K562 (cell line): ENCODE data around the gene EML6. TPM values are rescaled to one million over a fixed set of nuclear protein-coding genes. Genes with fewer than 3 reads are reported as not detected.

Experiments used
- ATAC-seq: fragments of 200-7000 bp; cut with Tn5 transposase; 3 replicates; pipeline ENCODE4 v1.9.1; 2020; ENCODE audit warnings: moderate library complexity
- BruUV-seq: library from RNA; stranded (reverse); fragments of 400-500 nt; replicated peaks from 2 replicates; lab custom pipeline; 2021; lab: Mats Ljungman, UMichigan
- CTCF ChIA-PET: fragments of 300-600 bp; formaldehyde crosslinking; extraction: SDS; loops from one replicate; lab custom pipeline; 2021; ENCODE audit warnings: low intra/inter-chr PET ratio; lab: Yijun Ruan, JAX
- POLR2A ChIA-PET: fragments of 300-600, 350-650 bp; sonication (Branson Sonifier 250); formaldehyde crosslinking; extraction: SDS; loops from one replicate; lab custom pipeline; 2021; ENCODE audit warnings: antibody characterized with exemption, inconsistent platforms; lab: Yijun Ruan, JAX
- DNase-seq, 4 experiments: peaks; one replicate each; pipeline versions ENCODE4 v3.0.0 to v3.0.0-alpha.2; 2011 to 2018; ENCODE audit warnings: low spot score in 3 of 4, mixed read lengths in 3 of 4; ENCODE audit errors: extremely low read depth in 1 of 4
- FAIRE-seq: peaks from 2 replicates; lab custom pipeline; 2011; peaks lifted over from hg19 to GRCh38; lab: Jason Lieb, UNC
- H2AFZ ChIP-seq: 2 replicates; pipeline ENCODE4 v1.6.0; 2011; ENCODE audit warnings: low read depth, low read length, control low read depth, inconsistent platforms
- H3K27ac ChIP-seq: fragments of 200-600 bp; 3 replicates; pipeline ENCODE4 v1.8.0; 2011; ENCODE audit warnings: low read depth, mild to moderate bottlenecking, control low read depth, inconsistent platforms, low read length, moderate library complexity, mixed read lengths; ENCODE audit errors: extremely low read depth
- H3K27me3 ChIP-seq, 2 experiments: fragments of 300-600 bp in 1 of 2; 2 replicates in 1 of 2; 3 replicates in 1 of 2; pipeline versions ENCODE4 v1.6.0 to v1.8.0; 2011; ENCODE audit warnings: inconsistent platforms in 2 of 2, low read length in 2 of 2, mild to moderate bottlenecking in 1 of 2, mixed read lengths in 1 of 2, moderate library complexity in 1 of 2; ENCODE audit not compliant: control insufficient read depth in 2 of 2, insufficient read depth in 2 of 2
- H3K36me3 ChIP-seq: fragments of 300-600 bp; 3 replicates; pipeline ENCODE4 v1.8.0; 2011; ENCODE audit warnings: mild to moderate bottlenecking, low read length, inconsistent platforms; ENCODE audit not compliant: control insufficient read depth, insufficient read depth
- H3K4me1 ChIP-seq, 2 experiments: fragments of 200-600 bp in 1 of 2; replicated peaks in 1 of 2; 2 replicates in 1 of 2; 3 replicates in 1 of 2; pipeline versions ENCODE4 v1.5.1 to v1.8.0; 2011; ENCODE audit warnings: inconsistent platforms in 2 of 2, low read length in 2 of 2, mild to moderate bottlenecking in 1 of 2, mixed read lengths in 1 of 2, moderate library complexity in 1 of 2; ENCODE audit not compliant: control insufficient read depth in 2 of 2, insufficient read depth in 2 of 2
- H3K4me2 ChIP-seq: 2 replicates; pipeline ENCODE4 v1.6.1; 2011; ENCODE audit warnings: low read length, control low read depth, inconsistent platforms, mixed read lengths; ENCODE audit not compliant: insufficient read depth
- H3K4me3 ChIP-seq: fragments of 200-600 bp; sonication (generic), shearing (Covaris generic); 2 replicates; pipeline ENCODE4 v1.5.1; 2016; ENCODE audit warnings: control low read depth, inconsistent platforms
- H3K79me2 ChIP-seq: fragments of 200-600 bp; 3 replicates; pipeline ENCODE4 v1.8.0; 2011; ENCODE audit warnings: low read length, inconsistent platforms; ENCODE audit not compliant: control insufficient read depth, insufficient read depth
- H3K9ac ChIP-seq, 2 experiments: 2 replicates each; pipeline versions ENCODE4 v1.6.0 to v1.6.1; 2011; ENCODE audit warnings: low read depth in 2 of 2, low read length in 2 of 2, control low read depth in 1 of 2, inconsistent platforms in 1 of 2, mild to moderate bottlenecking in 1 of 2, mixed read lengths in 1 of 2; ENCODE audit not compliant: insufficient read depth in 1 of 2
- H3K9me1 ChIP-seq: one replicate; pipeline ENCODE4 v1.6.0; 2011; ENCODE audit warnings: inconsistent platforms, mild to moderate bottlenecking, low read length, moderate library complexity; ENCODE audit not compliant: control insufficient read depth, insufficient read depth
- H3K9me3 ChIP-seq: replicated peaks from 2 replicates; pipeline ENCODE4 v1.5.1; 2011; ENCODE audit warnings: low read depth, low read length, inconsistent platforms; ENCODE audit not compliant: control insufficient read depth, insufficient read depth
- H4K20me1 ChIP-seq: replicated peaks from 2 replicates; pipeline ENCODE4 v1.6.1; 2011; ENCODE audit warnings: low read length, inconsistent platforms, mixed read lengths; ENCODE audit not compliant: control insufficient read depth, insufficient read depth
- BMI1 ChIP-seq: fragments of 150-350 bp; IDR thresholded peaks from 2 replicates; pipeline ENCODE4 v1.6.1; 2014; ENCODE audit warnings: low read length
- CBX8 ChIP-seq: fragments of 200-600 bp; sonication (generic); IDR thresholded peaks from 2 replicates; pipeline ENCODE4 v1.6.1; 2012; ENCODE audit warnings: borderline replicate concordance, mixed run types, low read depth, mild to moderate bottlenecking, moderate library complexity, mixed read lengths, low read length, control low read depth, inconsistent platforms; ENCODE audit not compliant: poor library complexity, severe bottlenecking; ENCODE audit errors: extremely low read depth
- ELF1 ChIP-seq: fragments of 200-800 bp; sonication (Bioruptor generic); IDR thresholded peaks from 2 replicates; pipeline ENCODE4 v1.6.1; 2016; ENCODE audit warnings: missing genetic modification characterization, missing compliant biosample characterization
- MCM7 ChIP-seq, 2 experiments: fragments of 450-650 bp; IDR thresholded peaks; 2 replicates each; pipeline ENCODE4 v1.6.1; 2016 to 2018
- MXI1 ChIP-seq: IDR thresholded peaks from 2 replicates; pipeline ENCODE4 v1.6.1; 2011; ENCODE audit warnings: low read depth, mild to moderate bottlenecking, improper control_type of control experiment, low read length
- MYC ChIP-seq, 2 experiments: fragments of 250-450 bp in 1 of 2; sonication (Bioruptor Pico) in 1 of 2; IDR thresholded peaks; 2 replicates each; pipeline versions ENCODE4 v1.5.1 to v1.6.1; 2012 to 2021; ENCODE audit warnings: low read depth in 2 of 2, borderline replicate concordance in 1 of 2, improper control_type of control experiment in 1 of 2, low read length in 1 of 2, mild to moderate bottlenecking in 1 of 2, moderate library complexity in 1 of 2
- NBN ChIP-seq: fragments of 450-650 bp; IDR thresholded peaks from 2 replicates; pipeline ENCODE4 v1.6.1; 2016; ENCODE audit warnings: low read depth, mild to moderate bottlenecking
- RUNX1 ChIP-seq: sonication (generic); IDR thresholded peaks from 2 replicates; pipeline ENCODE4 v1.6.1; 2016; ENCODE audit warnings: antibody characterized with exemption, low read depth
- SPI1 ChIP-seq: IDR thresholded peaks from 2 replicates; pipeline ENCODE4 v1.6.1; 2011; ENCODE audit warnings: low read depth, low read length, control low read depth, borderline replicate concordance
- ZFP1 ChIP-seq: fragments of 450-650 bp; formaldehyde crosslinking; IDR thresholded peaks from 2 replicates; pipeline ENCODE4 v1.4.0; 2020; ENCODE audit warnings: mild to moderate bottlenecking, mixed read lengths
- WGBS: fragments of 100-300 bp; shearing (Covaris generic); methylation state at CpG from one replicate; pipeline ENCODE4 v1.1.6; 2016; ENCODE audit warnings: low coverage, mixed read lengths; ENCODE audit not compliant: insufficient coverage; ENCODE audit errors: missing lambda C conversion rate; 5-methylcytosine and 5-hydroxymethylcytosine counted together
- in situ Hi-C: fragments of 300-500 bp; cut with MboI; formaldehyde crosslinking; loops from 4 replicates; pipeline ENCODE4 v1.15.0; 2018; ENCODE audit warnings: inconsistent platforms, mixed read lengths
- intact Hi-C: fragments of 100-400 bp; cut with micrococcal nuclease; formaldehyde crosslinking; loops from 2 replicates; pipeline ENCODE4 v1.14.2; 2022
- polyA plus RNA-seq, 8 experiments: library from polyadenylated mRNA; depleted of rRNA in 4 of 8; stranded (reverse) in 5 of 8; unstranded in 3 of 8; fragments of >200 nt; fragmentation: Nextera tagmentation in 2 of 8; fragmentation: Illumina TruSeq in 1 of 8; extraction: Ambion mirVana in 2 of 8; extraction: Trizol in 1 of 8; gene quantifications; 2 replicates each; pipeline versions ENCODE4 v1.2.1 to v1.2.3, GENCODE V29; 2011 to 2014; ENCODE audit warnings: inconsistent platforms in 1 of 8, missing spikeins in 1 of 8
- total RNA-seq, 7 experiments: library from RNA; depleted of rRNA in 6 of 7; stranded (reverse); fragments of >200 nt in 6 of 7; fragmentation: Illumina TruSeq in 2 of 7; extraction: Trizol in 2 of 7; gene quantifications; 2 replicates each; pipeline versions ENCODE4 v1.2.1 to v1.2.3, GENCODE V29; 2011 to 2021; ENCODE audit warnings: low replicate concordance in 1 of 7
- TF ChIP-seq, protein P1 (sequence below): fragments of 250-450 bp; sonication (Bioruptor Pico); IDR thresholded peaks from 2 replicates; pipeline ENCODE4 v1.4.0; 2020; ENCODE audit warnings: mild to moderate bottlenecking, moderate library complexity

EML6 gene
- total and polyA plus RNA-seq, 9 of the 15 experiments (the other 6 are each of a cell fraction or from before 2014, with no cell fraction given), result 0.07 to 0.56 (median 0.25) TPM

DNA sequence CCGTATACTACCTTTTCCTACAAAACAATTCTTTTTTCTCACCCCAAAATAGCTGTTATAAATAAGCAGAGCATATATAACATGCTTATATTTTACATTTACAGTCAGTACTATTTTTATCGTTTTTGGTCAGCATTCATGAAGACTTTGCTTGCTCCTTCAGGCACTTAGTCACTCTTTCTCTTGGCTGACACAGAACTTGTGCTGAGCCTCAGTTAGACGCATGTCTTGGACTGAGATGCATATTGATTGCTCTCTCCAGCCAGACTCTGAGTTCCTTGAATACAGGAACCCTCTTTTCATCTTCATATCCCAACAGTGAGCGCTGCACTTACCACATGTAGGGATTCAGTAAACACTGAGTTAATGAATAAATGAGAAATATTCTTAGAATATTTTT, 168.4 kb downstream of the EML6 start:
- Histone ChIP-seq H2AFZ (no peak overlapping the region), H3K9ac (no peak overlapping the region)

DNA sequence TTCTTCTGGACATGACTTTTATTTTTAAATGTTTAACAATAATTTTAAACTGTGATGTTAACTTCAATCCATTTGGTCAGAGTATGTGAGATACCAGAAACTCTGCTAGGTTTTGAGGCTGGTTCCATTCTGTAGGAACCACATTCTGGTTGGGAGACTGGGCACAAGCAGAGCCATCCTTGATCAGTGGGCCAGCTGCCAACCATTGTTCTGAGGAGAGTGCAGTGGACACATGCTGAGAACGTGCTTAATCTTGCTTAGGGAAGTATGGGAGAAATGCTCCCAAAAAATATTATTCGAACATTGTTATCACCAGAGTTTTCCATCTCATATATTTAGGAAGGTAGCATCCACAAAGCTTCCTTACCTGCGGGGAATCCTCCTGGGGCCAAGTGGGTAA, 171.0 kb downstream of the EML6 start:
- WGBS, result 0% methylated on average over 3 of the region's 3 CpGs

More for the DNA sequence above, 168.4 kb downstream of the EML6 start:
- Histone ChIP-seq H3K9me1 (no peaks in the 10 kb centered on the region), H3K27ac (no peak overlapping the region), H3K79me2 (no peaks in the 10 kb centered on the region), H4K20me1 (no peaks in the 10 kb centered on the region; the same call in 1 of the 2 replicates), H3K9me3 (no peaks in the 10 kb centered on the region), H3K4me2 (no peak overlapping the region), H3K4me3 (no peak overlapping the region), H3K36me3 (no peaks in the 10 kb centered on the region), H3K4me1 (no peaks in the 10 kb centered on the region; a peak in 1 of 5 replicates), H3K27me3 (peaks cover 6 to 10% of the 10 kb centered on the region in 2 experiments; a peak in 2 of 5 replicates)
- intact Hi-C loops, result no loop called here
- 1% methylated on average over 4 of the region's 4 CpGs for WGBS
- DNase-seq (no peak), FAIRE-seq (no peak), ATAC-seq (no peak)
- in situ Hi-C loops, result no loop called here
- TF ChIP-seq CBX8 (no peak), BMI1 (peak; percentile 49; the same call in 1 of the 2 replicates)
- POLR2A ChIA-PET, result interaction anchor here (0.6 to 1.1 kb wide), 2 partner anchors 49 to 159 kb away, joined by 3 to 4 read pairs; partner anchors contain the start of gene RTN4
- CTCF ChIA-PET, result no interaction called here
- BruUV-seq, result no TSS peak

More for the DNA sequence above, 171.0 kb downstream of the EML6 start:
- no peaks in the 10 kb centered on the region for H3K79me2 ChIP-seq
- ChIA-PET CTCF (interaction anchor here (0.6 kb wide), 1 partner anchor 274 kb away, joined by 4 read pairs; no protein-coding TSS in a partner anchor), POLR2A (interaction anchor here (0.8 to 1.1 kb wide), 2 partner anchors 15 to 154 kb away, joined by 3 to 4 read pairs; no protein-coding TSS in a partner anchor)
- intact Hi-C loops (no loop called here), in situ Hi-C loops (no loop called here)
- no peak overlapping the region for H3K9ac ChIP-seq
- no peak for DNase-seq
- H3K36me3 ChIP-seq, result no peaks in the 10 kb centered on the region
- H3K4me3 ChIP-seq, result no peak overlapping the region
- no peak overlapping the region for H3K4me2 ChIP-seq
- H4K20me1 ChIP-seq, result no peaks in the 10 kb centered on the region
- no peaks in the 10 kb centered on the region for H3K9me1 ChIP-seq
- H2AFZ ChIP-seq, result no peak overlapping the region
- no peaks in the 10 kb centered on the region for H3K9me3 ChIP-seq
- BruUV-seq, result no TSS peak
- H3K4me1 ChIP-seq, result no peaks in the 10 kb centered on the region
- no peak for ATAC-seq
- no peak for FAIRE-seq
- H3K27me3 ChIP-seq, result peaks cover 0 to 8% of the 10 kb centered on the region in 2 experiments; a peak in 3 of 5 replicates
- no peak overlapping the region for H3K27ac ChIP-seq
- no peak for TF ChIP-seq SPI1
- TF ChIP-seq NBN, result no peak
- no peak for TF ChIP-seq MCM7 (IDR thresholded peaks at IDR 0.05)
- no peak for TF ChIP-seq RUNX1
- no peak for TF ChIP-seq MYC (IDR thresholded peaks at IDR 0.05; ENCODE audit: low read depth, low read length)
- TF ChIP-seq MYC (CRISPR knock-in tag; IDR thresholded peaks at IDR 0.05; ENCODE audit: borderline replicate concordance, low read depth), result no peak
- TF ChIP-seq ZFP1 (CRISPR knock-in tag), result no peak
- TF ChIP-seq MXI1, result no peak
- TF ChIP-seq, protein P1, sequence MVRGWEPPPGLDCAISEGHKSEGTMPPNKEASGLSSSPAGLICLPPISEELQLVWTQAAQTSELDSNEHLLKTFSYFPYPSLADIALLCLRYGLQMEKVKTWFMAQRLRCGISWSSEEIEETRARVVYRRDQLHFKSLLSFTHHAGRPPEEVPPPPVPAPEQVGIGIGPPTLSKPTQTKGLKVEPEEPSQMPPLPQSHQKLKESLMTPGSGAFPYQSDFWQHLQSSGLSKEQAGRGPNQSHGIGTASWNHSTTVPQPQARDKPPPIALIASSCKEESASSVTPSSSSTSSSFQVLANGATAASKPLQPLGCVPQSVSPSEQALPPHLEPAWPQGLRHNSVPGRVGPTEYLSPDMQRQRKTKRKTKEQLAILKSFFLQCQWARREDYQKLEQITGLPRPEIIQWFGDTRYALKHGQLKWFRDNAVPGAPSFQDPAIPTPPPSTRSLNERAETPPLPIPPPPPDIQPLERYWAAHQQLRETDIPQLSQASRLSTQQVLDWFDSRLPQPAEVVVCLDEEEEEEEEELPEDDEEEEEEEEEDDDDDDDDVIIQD (CRISPR knock-in tag), result no peak
- no peak for TF ChIP-seq ELF1
